Endodermal cell (in vitro differentiated cells): ENCODE data around the gene WDR6. TPM values are rescaled to one million over a fixed set of nuclear protein-coding genes. Genes with fewer than 3 reads are reported as not detected.

Experiments
- DNase-seq: peaks from one replicate; pipeline ENCODE4 v3.0.0-alpha.2; 2017
- H3K27ac ChIP-seq: 2 replicates; pipeline ENCODE4 v1.5.1; 2013; ENCODE audit warnings: mild to moderate bottlenecking, low read depth, low read length, moderate library complexity
- H3K27me3 ChIP-seq: 2 replicates; pipeline ENCODE4 v1.6.1; 2013; ENCODE audit warnings: mild to moderate bottlenecking, low read length, moderate library complexity; ENCODE audit not compliant: insufficient read depth, control insufficient read depth, poor library complexity, severe bottlenecking
- H3K36me3 ChIP-seq: 2 replicates; pipeline ENCODE4 v1.7.0; 2013; ENCODE audit warnings: mild to moderate bottlenecking, low read length, moderate library complexity; ENCODE audit not compliant: control insufficient read depth, insufficient read depth
- H3K4me1 ChIP-seq: one replicate; pipeline ENCODE4 v1.7.0; 2013; ENCODE audit warnings: low read length; ENCODE audit not compliant: control insufficient read depth, insufficient read depth
- H3K4me3 ChIP-seq: 2 replicates; pipeline ENCODE4 v1.5.1; 2013; ENCODE audit warnings: mild to moderate bottlenecking, low read length, moderate library complexity
- H3K9ac ChIP-seq: 2 replicates; pipeline ENCODE4 v1.6.1; 2013; ENCODE audit warnings: mild to moderate bottlenecking, low read length, moderate library complexity; ENCODE audit not compliant: poor library complexity, severe bottlenecking; ENCODE audit errors: extremely low read depth
- H3K9me3 ChIP-seq: 2 replicates; pipeline ENCODE4 v1.6.1; 2013; ENCODE audit warnings: mild to moderate bottlenecking, low read length, moderate library complexity; ENCODE audit not compliant: control insufficient read depth
- H3K27ac Mint-ChIP-seq: 2 replicates; pipeline ENCODE4 v1.8.0; 2020; ENCODE audit warnings: mixed read lengths
- H3K27me3 Mint-ChIP-seq: 2 replicates; pipeline ENCODE4 v1.8.0; 2021; ENCODE audit warnings: mild to moderate bottlenecking, mixed read lengths; ENCODE audit not compliant: insufficient read depth
- H3K36me3 Mint-ChIP-seq: 2 replicates; pipeline ENCODE4 v1.8.0; 2020; ENCODE audit warnings: low read depth, mixed read lengths
- H3K4me1 Mint-ChIP-seq: 2 replicates; pipeline ENCODE4 v1.8.0; 2020; ENCODE audit warnings: mixed read lengths
- H3K4me3 Mint-ChIP-seq: 2 replicates; pipeline ENCODE4 v1.8.0; 2020; ENCODE audit warnings: mild to moderate bottlenecking, moderate library complexity, mixed read lengths
- H3K9me3 Mint-ChIP-seq: 2 replicates; pipeline ENCODE4 v1.8.0; 2020; ENCODE audit warnings: mild to moderate bottlenecking, mixed read lengths
- CTCF ChIP-seq: fragments of 200-600 bp; sonication (generic); conservative IDR thresholded peaks from 2 replicates; pipeline ENCODE4 v1.5.0; 2021; ENCODE audit warnings: antibody characterized with exemption, mild to moderate bottlenecking
- WGBS, 2 experiments: methylation state at CpG; one replicate each; pipeline versions ENCODE4 v1.1.5 to v1.1.7; 2013; ENCODE audit warnings: missing lambda C conversion rate in 2 of 2, mixed read lengths in 1 of 2; ENCODE audit not compliant: insufficient coverage in 1 of 2, insufficient read length in 1 of 2; 5-methylcytosine and 5-hydroxymethylcytosine counted together
- total RNA-seq, 2 donors: library from RNA; stranded (reverse); fragmentation: NEBNext Ultra II Directional in 1 of 2; extraction: Animal tissue kit (Norgen Biotek cat#: 25700) in 1 of 2; gene quantifications; 2 replicates in 1 of 2; 3 replicates in 1 of 2; pipeline ENCODE4 v1.2.1, GENCODE V29; 2021

The WDR6 gene
- total RNA-seq, 2 donors from 2014 or later: 106 to 166 TPM

- H3K4me1 ChIP-seq: no peaks in the 10 kb centered on the region
- peak overlapping the region; percentile 33 for H3K27ac Mint-ChIP-seq
- no peak overlapping the region for H3K4me3 Mint-ChIP-seq
- no peak for TF ChIP-seq CTCF
- H3K27me3 ChIP-seq: no peaks in the 10 kb centered on the region
- H3K36me3 ChIP-seq: peaks cover 58% of the 10 kb centered on the region
- H3K4me3 ChIP-seq: no peak overlapping the region
- H3K27ac ChIP-seq: no peak overlapping the region
- H3K9me3 ChIP-seq: no peaks in the 10 kb centered on the region
- peaks cover 4% of the 10 kb centered on the region for H3K4me1 Mint-ChIP-seq
- WGBS, 2 experiments: 91 to 100% methylated on average over 3 to 4 of the region's 4 CpGs
- peaks cover 46% of the 10 kb centered on the region for H3K36me3 Mint-ChIP-seq
- H3K9ac ChIP-seq: no peak overlapping the region
- peak; percentile 27 for DNase-seq
- no peaks in the 10 kb centered on the region for H3K9me3 Mint-ChIP-seq
- H3K27me3 Mint-ChIP-seq: no peaks in the 10 kb centered on the region
Observed at GRCh38 chr3:48962939-48963338, 44.3 kb upstream of the WDR6 start.

- Histone ChIP-seq H3K36me3 (peaks cover 56% of the 10 kb centered on the region), H3K9me3 (no peaks in the 10 kb centered on the region), H3K4me1 (no peaks in the 10 kb centered on the region), H3K27ac (no peak overlapping the region), H3K27me3 (no peaks in the 10 kb centered on the region), H3K9ac (no peak overlapping the region), H3K4me3 (no peak overlapping the region)
- H3K36me3 Mint-ChIP-seq: peaks cover 47% of the 10 kb centered on the region
- no peak overlapping the region for H3K27ac Mint-ChIP-seq
- 84 to 92% methylated on average over 2 of the region's 2 CpGs for WGBS, 2 experiments
- no peaks in the 10 kb centered on the region for H3K9me3 Mint-ChIP-seq
- no peak for TF ChIP-seq CTCF
- DNase-seq: no peak
- H3K27me3 Mint-ChIP-seq: no peaks in the 10 kb centered on the region
- no peak overlapping the region for H3K4me3 Mint-ChIP-seq
- H3K4me1 Mint-ChIP-seq: peaks cover 4% of the 10 kb centered on the region
Observed at GRCh38 chr3:48963591-48963990, 43.6 kb upstream of the WDR6 start.

- H3K27ac ChIP-seq: no peak overlapping the region
- Mint-ChIP-seq H3K9me3 (no peaks in the 10 kb centered on the region), H3K36me3 (peaks cover 65% of the 10 kb centered on the region), H3K27ac (no peak overlapping the region), H3K4me1 (peaks cover 4% of the 10 kb centered on the region), H3K27me3 (no peaks in the 10 kb centered on the region), H3K4me3 (no peak overlapping the region)
- DNase-seq: no peak
- H3K9me3 ChIP-seq: no peaks in the 10 kb centered on the region
- 94% methylated on average over 3 of the region's 3 CpGs; no CpG with 5 or more reads in 1 of the 2 experiments for WGBS, 2 experiments
- H3K4me3 ChIP-seq: no peak overlapping the region
- H3K27me3 ChIP-seq: no peaks in the 10 kb centered on the region
- H3K9ac ChIP-seq: no peak overlapping the region
- no peak for TF ChIP-seq CTCF
- H3K4me1 ChIP-seq: no peaks in the 10 kb centered on the region
- peaks cover 75% of the 10 kb centered on the region for H3K36me3 ChIP-seq
Observed at GRCh38 chr3:48966367-48966766, 40.8 kb upstream of the WDR6 start.
